Measurements from ENCODE around the gene NUP214. TPM values are rescaled to one million over a fixed set of nuclear protein-coding genes. Genes with fewer than 3 reads are reported as not detected.
"Not testable (repeated sequence)": the region's sequence is repeated elsewhere in the genome, so short reads cannot be mapped to it uniquely, and the experiment has no call there.

NUP214 gene
- polyA plus RNA-seq, 1 of the 3 experiments (the other 2 are of a cell fraction): 8.0 TPM

GRCh38 chr9:131114084-131114535, 11.3 kb upstream of the NUP214 start:
- no peak overlapping the region for H3K27ac ChIP-seq (ENCODE audit: low read depth in 2 of 2, low read length in 1 of 2)
- H3K27me3 ChIP-seq (ENCODE audit: insufficient read depth): no peaks in the 10 kb centered on the region
- 79% methylated on average over 4 of the region's 8 CpGs for WGBS (ENCODE audit: low lambda C conversion rate)
- H3K9me2 ChIP-seq: no peaks in the 10 kb centered on the region
- H3K9ac ChIP-seq: no peak overlapping the region
- H2AFZ ChIP-seq (ENCODE audit: low read depth): no peak overlapping the region
- no peak overlapping the region for H3K4me3 ChIP-seq (ENCODE audit: low read depth in 2 of 2, low read length in 1 of 2)
- H3K4me1 ChIP-seq (ENCODE audit: control insufficient read depth in 1 of 2, insufficient read depth in 2 of 2, low read depth in 1 of 2, low read length in 1 of 2): no peaks in the 10 kb centered on the region; a peak in 1 of 4 replicates
- no peaks in the 10 kb centered on the region for H3F3A ChIP-seq (replicated peaks; ENCODE audit: insufficient read depth)
- H3K9me3 ChIP-seq: no peaks in the 10 kb centered on the region
- TF ChIP-seq TCF12 (IDR thresholded peaks at IDR 0.05) (no peak), JUND (IDR thresholded peaks at IDR 0.05) (no peak), FOXJ3 (CRISPR knock-in tag; IDR thresholded peaks at IDR 0.05) (no peak), RCOR1 (IDR thresholded peaks at IDR 0.05; ENCODE audit: low read length) (no peak), ELF1 (IDR thresholded peaks at IDR 0.05) (no peak), YY1 (IDR thresholded peaks at IDR 0.05; ENCODE audit: low read depth) (no peak), RFX5 (IDR thresholded peaks at IDR 0.05; ENCODE audit: low read length) (no peak), CHD2 (IDR thresholded peaks at IDR 0.05; ENCODE audit: low read length, partially characterized antibody) (no peak), SIN3A (IDR thresholded peaks at IDR 0.05; ENCODE audit: borderline replicate concordance, low read depth, low read length) (no peak), USF1 (IDR thresholded peaks at IDR 0.05; ENCODE audit: borderline replicate concordance, low read depth) (no peak), NRF1 (IDR thresholded peaks at IDR 0.05; ENCODE audit: low read depth, low read length) (no peak), PBX3 (IDR thresholded peaks at IDR 0.05) (no peak), REST (IDR thresholded peaks at IDR 0.05; ENCODE audit: low read depth, low read length) (no peak), GATA2 (CRISPR knock-in tag; IDR thresholded peaks at IDR 0.05) (no peak), EZH2phosphoT487 (IDR thresholded peaks at IDR 0.05; ENCODE audit: borderline replicate concordance, low read depth) (no peak), MAX (IDR thresholded peaks at IDR 0.05; ENCODE audit: low read depth) (no peak), GABPA (IDR thresholded peaks at IDR 0.05; ENCODE audit: low read depth) (no peak), EP300 (IDR thresholded peaks at IDR 0.05; ENCODE audit: borderline replicate concordance in 1 of 2, low read depth in 1 of 2, low read length in 1 of 2) (no peak)
- no peaks in the 10 kb centered on the region for H3K36me3 ChIP-seq (replicated peaks in 1 of 2; ENCODE audit: control insufficient read depth in 1 of 2, insufficient read depth in 2 of 2, low read length in 1 of 2)
- no peak for DNase-seq
- H3K4me2 ChIP-seq: no peak overlapping the region
- CTCF ChIA-PET: interaction anchor here (1.1 to 2.0 kb wide), 3 partner anchors 10 to 67 kb away, joined by 3 to 6 read pairs (median 5); partner anchors contain the start of gene NUP214
- POLR2A ChIA-PET: no interaction called here
- H3K79me2 ChIP-seq (ENCODE audit: insufficient read depth): no peaks in the 10 kb centered on the region
- no peaks in the 10 kb centered on the region for H4K20me1 ChIP-seq (ENCODE audit: insufficient read depth)

- H3K4me3 ChIP-seq (ENCODE audit: low read depth in 2 of 2, low read length in 1 of 2); H3K9ac ChIP-seq; H2AFZ ChIP-seq (ENCODE audit: low read depth); POLR2A ChIA-PET; H3K4me2 ChIP-seq; H3K9me2 ChIP-seq; H3K79me2 ChIP-seq (ENCODE audit: insufficient read depth); H3K36me3 ChIP-seq (replicated peaks in 1 of 2; ENCODE audit: control insufficient read depth in 1 of 2, insufficient read depth in 2 of 2, low read length in 1 of 2); H3K27ac ChIP-seq (ENCODE audit: low read depth in 2 of 2, low read length in 1 of 2); H4K20me1 ChIP-seq (ENCODE audit: insufficient read depth); DNase-seq; H3F3A ChIP-seq (replicated peaks; ENCODE audit: insufficient read depth); H3K27me3 ChIP-seq (ENCODE audit: insufficient read depth); H3K4me1 ChIP-seq (ENCODE audit: control insufficient read depth in 1 of 2, insufficient read depth in 2 of 2, low read depth in 1 of 2, low read length in 1 of 2); H3K9me3 ChIP-seq: not testable (repeated sequence)
- CTCF ChIA-PET: interaction anchor here (0.6 kb wide), 1 partner anchor 15 kb away, joined by 3 read pairs; no protein-coding TSS in a partner anchor
- 75% methylated on average over 6 of the region's 6 CpGs for WGBS (ENCODE audit: low lambda C conversion rate)
These were observed 10.0 kb upstream of the NUP214 start for GRCh38 chr9:131115360-131115742.

Data from SK-N-SH (cell line).